HG03135 (cell line): ENCODE results near the gene ST3GAL3.
"Not testable (repeated sequence)": the region's sequence is repeated elsewhere in the genome, so short reads cannot be mapped to it uniquely, and the experiment has no call there.

Source experiments
- ATAC-seq: cut with Tn5 transposase; IDR thresholded peaks from one replicate; pipeline ENCODE4 v1.9.1; 2021; ENCODE audit warnings: mild to moderate bottlenecking, moderate library complexity; ENCODE audit not compliant: unreplicated experiment

The ST3GAL3 gene

DNA sequence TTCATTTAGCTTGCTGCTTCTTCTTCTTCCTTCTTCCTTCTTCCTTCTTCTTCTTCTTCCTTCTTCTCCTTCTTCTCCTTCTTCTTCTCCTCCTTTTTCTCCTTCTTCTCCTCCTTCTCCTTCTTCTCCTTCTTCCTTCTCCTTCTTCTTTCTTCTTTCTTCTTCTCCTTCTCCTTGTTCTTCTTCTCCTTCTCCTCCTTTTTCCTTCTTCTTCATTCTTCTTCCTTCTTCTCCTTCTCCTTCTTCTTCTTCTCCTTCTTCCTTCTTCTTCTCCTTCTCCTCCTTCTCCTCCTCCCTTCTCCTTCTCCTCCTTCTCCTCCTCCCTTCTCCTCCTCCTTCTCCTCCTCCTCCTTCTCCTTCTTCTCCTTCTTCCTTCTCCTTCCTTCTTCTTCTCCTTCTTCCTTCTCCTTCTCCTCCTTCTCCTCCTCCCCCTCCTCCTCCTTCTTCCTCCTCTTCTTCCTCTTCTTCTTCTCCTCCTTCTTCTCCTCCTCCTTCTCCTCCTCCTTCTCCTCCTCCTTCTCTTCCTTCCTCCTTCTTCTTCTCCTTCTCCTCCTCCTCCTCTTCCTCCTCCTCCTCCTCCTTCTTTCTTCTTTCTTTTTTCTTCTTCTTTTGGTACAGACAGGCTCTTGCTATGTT is 110.1 kb downstream of the ST3GAL3 start:
- ATAC-seq, result no peak

DNA sequence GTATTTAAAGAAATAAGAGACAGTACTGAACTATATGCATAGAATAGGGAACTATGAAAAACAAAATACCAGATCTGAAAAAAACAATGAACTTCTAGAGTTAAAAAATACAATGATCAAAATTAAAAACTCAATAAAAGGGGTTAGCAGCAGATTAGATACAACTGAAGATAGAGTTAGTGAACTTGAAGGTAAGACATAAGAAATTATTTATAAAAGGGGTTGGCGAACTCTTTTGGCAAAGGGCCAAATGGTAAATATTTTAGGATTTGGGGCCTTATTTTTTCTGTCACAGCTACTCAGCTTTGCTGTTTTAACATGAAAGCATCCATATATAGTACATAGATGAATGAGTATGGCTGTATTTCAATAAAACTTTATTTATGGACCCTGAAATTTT is 111.4 kb downstream of the ST3GAL3 start:
- no peak for ATAC-seq

- no peak for ATAC-seq
These were observed 112.0 kb downstream of the ST3GAL3 start for GRCh38 chr1:43819357-43819756.

GRCh38 chr1:43821471-43821870 is 114.1 kb downstream of the ST3GAL3 start:
- ATAC-seq, result no peak

DNA sequence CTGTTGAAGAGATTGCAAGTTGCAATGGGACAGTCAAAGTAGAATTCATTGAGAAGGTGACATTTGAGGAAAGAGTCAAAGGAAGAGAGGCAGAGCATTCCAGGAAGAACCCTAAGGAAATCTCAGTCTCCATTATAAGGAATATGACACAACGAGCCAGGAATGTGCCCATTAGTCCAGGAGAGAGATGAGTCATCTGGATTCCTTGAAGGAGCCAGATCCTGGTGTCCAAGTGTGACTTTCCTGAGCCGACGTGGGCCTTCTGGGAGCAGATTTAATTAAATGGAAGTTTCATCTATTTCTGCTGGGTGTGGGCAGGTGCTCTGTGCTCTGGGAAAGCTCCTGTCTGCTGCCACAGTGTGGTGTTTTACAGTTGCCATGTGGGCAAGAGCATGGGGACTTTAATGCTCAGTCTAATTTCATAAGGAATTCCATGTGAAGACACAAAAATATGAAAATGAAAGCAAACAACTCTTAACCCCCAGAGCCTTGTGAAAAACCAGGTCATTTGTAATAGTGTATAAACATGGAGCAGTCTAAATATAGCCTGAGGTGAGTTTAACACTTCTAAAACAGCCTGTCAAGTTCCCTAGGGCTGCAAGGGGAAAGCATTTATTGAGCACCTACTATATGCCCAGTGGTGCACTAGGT is 114.8 kb downstream of the ST3GAL3 start:
- ATAC-seq, result no peak

- no peak for ATAC-seq
These were observed 117.5 kb downstream of the ST3GAL3 start for GRCh38 chr1:43824795-43825194.

DNA sequence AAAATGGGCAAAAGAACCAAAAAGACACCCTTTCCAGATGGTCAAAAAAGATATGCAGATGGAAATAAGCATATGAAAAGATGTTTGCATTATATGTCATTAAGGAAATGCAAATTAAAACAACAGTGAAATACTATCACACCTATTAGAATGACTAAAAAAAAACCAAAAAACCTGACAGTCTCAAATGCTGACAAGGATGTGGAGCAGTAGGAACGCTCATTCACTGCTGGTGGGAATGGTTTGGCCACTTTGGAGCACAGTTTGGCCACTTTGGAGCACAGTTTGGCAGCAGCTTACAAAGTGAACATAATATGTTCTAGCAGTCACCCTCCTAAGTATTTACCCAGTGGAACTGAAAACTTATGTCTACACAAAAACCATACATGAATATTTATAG is 121.2 kb downstream of the ST3GAL3 start:
- no peak for ATAC-seq

DNA sequence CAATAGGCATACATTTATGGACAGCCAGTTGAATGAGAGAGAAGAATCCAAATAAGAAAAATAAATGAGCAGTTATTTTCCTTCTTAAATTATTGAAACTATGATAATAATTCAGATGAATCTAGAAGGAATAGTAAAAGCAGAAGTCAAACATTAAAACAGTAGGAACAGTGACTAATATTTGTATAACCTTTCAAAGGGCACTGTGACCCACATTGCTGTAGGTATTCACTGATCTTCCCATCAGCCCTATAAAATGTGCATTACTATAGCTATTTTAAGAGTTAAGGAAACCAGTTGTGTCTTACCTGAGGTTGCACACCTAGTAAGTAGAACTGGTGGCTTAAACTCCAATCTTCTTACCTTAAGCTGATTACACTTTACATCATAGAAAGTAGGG is 123.5 kb downstream of the ST3GAL3 start:
- ATAC-seq, result no peak

DNA sequence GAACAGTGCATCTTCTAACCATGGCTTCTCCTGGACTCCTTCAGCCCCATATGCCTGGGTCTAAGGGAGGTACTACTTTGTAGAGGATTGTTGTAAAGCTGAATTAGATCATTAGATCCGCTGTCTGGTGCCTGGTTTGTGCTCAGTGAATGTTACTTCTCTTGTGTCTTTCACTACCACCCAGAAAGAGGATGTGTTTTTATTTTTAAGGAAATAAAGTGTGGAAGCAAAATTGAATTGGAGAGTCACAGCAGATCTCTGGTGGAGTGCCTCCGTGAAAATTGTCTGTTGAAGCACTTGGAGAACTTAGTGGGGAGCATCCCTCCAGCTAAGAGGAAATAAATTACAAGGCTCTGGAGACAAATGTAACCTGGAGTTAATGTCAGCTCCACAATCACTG is 124.5 kb downstream of the ST3GAL3 start:
- ATAC-seq, result no peak

GRCh38 chr1:43832255-43832654 is 124.9 kb downstream of the ST3GAL3 start:
- no peak for ATAC-seq

GRCh38 chr1:43832998-43833397 is 125.7 kb downstream of the ST3GAL3 start:
- no peak for ATAC-seq

GRCh38 chr1:43833902-43834279 is 126.6 kb downstream of the ST3GAL3 start:
- ATAC-seq, result not testable (repeated sequence)

GRCh38 chr1:43834280-43835081 is 127.1 kb downstream of the ST3GAL3 start:
- ATAC-seq, result no peak

DNA sequence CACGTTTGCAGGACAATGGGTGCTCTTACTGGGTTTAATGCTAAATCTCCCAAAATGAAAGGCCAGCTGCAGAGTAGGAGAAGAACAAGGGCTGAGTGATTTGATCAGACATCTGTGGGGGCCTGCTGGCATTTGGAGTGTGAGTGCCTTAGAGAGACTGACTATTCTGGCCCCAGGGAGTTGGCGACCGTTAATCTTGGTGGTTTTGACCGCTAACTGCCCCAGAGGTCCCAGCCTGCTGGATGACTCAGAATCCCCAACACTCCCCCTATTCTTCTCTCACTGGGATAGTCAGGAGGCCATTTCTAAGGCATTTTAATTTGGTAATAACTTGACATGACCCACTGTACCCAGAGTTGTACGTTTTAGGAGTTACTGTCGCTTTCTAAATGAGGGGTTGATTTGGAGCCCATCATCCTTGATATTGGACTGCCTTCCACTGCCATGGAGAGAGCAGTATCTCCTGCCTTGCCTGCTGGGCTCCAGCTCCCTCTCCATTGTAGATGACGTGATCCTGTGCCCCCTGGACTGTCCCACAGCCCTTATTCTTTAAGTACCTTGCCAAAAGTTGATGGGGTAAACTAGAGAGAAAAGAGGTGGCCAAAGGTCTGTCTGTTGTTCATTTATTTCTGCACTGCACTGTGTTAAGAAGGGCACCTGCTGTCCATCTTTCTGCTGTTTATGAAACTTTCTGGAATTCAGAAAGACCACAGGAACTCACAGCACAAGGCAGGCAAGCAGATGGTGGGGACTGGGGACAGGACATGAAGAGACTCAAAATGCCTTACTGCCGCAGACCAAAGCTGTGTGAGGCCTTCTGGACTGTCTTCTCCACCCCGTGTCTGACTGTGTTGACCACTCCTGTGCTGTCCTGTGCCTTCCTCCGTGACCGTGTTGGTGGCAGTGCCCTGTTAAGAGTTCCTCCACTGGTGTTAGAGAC is 128.0 kb downstream of the ST3GAL3 start:
- ATAC-seq, result no peak

DNA sequence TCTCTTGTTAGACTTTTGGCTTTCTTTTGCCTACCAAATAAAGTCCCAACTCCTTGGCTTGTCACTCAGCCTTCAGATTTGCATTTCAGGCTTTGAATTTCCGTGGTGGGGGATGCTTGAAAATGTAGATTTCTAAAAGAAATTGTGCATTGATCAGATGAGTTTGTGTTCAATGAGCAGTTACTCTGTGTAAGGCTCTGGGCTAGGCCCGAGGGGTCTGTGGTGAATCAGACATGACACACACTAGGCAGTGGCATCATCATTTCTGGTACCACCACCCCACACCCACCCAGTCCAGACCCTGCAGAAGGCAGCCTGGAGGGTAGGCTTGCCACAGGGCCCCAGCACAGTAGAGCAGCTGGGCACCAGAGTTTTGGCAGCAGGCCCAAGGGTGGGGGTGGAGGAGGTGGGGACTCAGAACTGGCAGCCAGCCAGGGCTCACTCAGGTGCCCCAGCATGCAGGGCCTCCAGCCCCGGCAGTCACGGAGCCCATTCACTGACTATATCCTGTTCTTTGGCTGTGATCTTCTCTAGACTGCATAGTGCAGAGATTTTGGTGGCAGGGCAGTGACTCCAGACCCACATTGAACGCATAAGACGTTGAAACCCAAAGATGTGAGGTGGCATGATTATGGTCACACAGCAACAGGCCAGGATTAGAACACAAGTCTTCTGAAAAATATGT is 129.1 kb downstream of the ST3GAL3 start:
- ATAC-seq, result peak; percentile 44

DNA sequence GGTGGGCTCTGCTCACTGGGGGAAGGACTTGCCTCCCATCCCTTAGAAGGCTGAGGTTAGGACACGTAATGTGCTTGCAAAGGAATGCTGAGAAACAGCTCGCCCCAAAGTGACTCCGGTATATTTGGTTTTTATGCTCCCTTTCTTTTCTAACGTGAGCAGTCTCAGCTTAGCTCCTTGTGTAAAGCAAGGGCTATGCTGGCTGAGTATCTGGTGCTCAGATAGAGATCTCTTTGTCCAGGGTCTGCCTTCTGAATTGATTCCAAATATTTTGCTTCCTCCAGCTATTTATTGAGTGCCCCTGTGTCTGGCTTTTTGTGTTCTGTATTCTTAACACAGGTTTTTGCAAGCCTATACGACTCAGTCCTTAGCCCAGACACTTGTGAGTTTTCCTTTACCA is 131.7 kb downstream of the ST3GAL3 start:
- ATAC-seq, result no peak

GRCh38 chr1:43841321-43842174 is 134.2 kb downstream of the ST3GAL3 start:
- ATAC-seq, result no peak

GRCh38 chr1:43842175-43842498 is 134.8 kb downstream of the ST3GAL3 start:
- no peak for ATAC-seq

DNA sequence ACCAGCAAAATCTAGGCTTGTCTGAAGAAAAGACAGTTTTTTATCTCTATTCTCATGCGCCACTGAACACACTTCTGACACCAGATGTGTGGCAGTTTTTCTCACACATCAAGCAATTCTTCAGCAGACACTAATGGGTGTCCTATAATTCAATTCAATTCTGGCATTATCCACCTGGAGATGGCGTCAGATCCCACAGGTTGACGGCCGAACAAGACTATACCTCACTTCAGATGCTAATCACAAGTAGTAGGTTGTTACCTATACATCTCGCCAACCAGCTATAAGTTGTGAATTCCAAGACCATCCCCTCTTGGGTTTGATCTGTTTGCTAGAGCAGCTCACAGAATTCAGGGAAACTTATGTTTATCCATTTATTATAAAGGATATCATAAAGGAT is 136.3 kb downstream of the ST3GAL3 start:
- ATAC-seq, result no peak

DNA sequence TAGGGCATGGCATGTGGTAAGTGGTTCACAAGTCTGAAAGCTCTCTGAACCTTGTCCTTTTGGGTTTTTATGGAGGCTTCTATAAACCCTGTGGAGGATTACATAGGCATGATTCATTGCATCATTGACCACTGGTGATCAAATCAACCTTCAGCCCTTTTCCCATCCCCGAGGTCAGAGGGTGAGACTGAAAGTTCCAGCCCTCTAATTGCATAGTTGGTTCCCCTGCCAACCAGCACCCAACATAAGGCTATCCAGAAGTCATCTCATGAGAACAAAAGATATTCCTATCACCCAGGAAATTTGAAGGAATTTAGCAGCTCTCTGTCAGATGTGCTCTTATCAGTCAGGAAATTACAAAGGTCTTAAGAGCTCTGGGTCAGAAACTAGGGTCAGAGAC is 136.8 kb downstream of the ST3GAL3 start:
- ATAC-seq, result no peak
